ENCODE measurements around the gene TBC1D24. TPM values are rescaled to one million over a fixed set of nuclear protein-coding genes. Genes with fewer than 3 reads are reported as not detected.

TBC1D24 gene
- polyA plus RNA-seq, 1 of the 3 experiments (the other 2 are of a cell fraction): 6.7 TPM

DNA sequence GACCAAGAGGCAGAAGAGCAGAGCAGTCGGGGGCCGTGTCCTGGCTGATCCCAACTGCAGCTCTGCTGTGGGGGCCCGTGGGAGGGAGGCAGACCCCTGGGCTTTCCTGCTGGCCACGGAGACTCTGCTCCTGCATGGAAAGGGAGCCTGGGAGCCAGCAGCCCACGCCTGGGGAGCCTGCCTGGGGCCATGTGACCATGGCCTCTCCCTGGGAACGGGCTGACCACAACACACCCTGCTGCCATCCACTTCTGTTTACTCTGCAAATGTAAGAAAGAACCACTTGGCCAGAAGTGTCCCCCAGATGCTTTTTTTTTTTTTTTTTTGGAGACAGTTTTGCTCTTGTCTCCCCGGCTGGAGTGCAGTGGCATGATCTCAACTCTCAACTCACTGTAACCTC, 17.0 kb upstream of the TBC1D24 start:
- Histone ChIP-seq H3K4me1 (ENCODE audit: control insufficient read depth in 1 of 2, insufficient read depth in 2 of 2, low read depth in 1 of 2, low read length in 1 of 2) (peaks cover 9 to 24% of the 10 kb centered on the region in 2 experiments; a peak in 2 of 4 replicates), H3K4me3 (ENCODE audit: low read depth in 2 of 2, low read length in 1 of 2) (no peak overlapping the region), H3K27ac (ENCODE audit: low read depth in 2 of 2, low read length in 1 of 2) (no peak overlapping the region), H3K79me2 (ENCODE audit: insufficient read depth) (peaks cover 14% of the 10 kb centered on the region; the same call in 1 of the 2 replicates), H3K9me3 (no peaks in the 10 kb centered on the region), H3F3A (replicated peaks; ENCODE audit: insufficient read depth) (peaks cover 16% of the 10 kb centered on the region), H3K27me3 (ENCODE audit: insufficient read depth) (no peaks in the 10 kb centered on the region), H3K4me2 (no peak overlapping the region), H3K9ac (no peak overlapping the region), H2AFZ (ENCODE audit: low read depth) (no peak overlapping the region), H3K9me2 (no peaks in the 10 kb centered on the region), H4K20me1 (ENCODE audit: insufficient read depth) (no peaks in the 10 kb centered on the region), H3K36me3 (replicated peaks in 1 of 2; ENCODE audit: control insufficient read depth in 1 of 2, insufficient read depth in 2 of 2, low read length in 1 of 2) (peaks cover 2 to 20% of the 10 kb centered on the region in 2 experiments)
- TF ChIP-seq, protein P1, sequence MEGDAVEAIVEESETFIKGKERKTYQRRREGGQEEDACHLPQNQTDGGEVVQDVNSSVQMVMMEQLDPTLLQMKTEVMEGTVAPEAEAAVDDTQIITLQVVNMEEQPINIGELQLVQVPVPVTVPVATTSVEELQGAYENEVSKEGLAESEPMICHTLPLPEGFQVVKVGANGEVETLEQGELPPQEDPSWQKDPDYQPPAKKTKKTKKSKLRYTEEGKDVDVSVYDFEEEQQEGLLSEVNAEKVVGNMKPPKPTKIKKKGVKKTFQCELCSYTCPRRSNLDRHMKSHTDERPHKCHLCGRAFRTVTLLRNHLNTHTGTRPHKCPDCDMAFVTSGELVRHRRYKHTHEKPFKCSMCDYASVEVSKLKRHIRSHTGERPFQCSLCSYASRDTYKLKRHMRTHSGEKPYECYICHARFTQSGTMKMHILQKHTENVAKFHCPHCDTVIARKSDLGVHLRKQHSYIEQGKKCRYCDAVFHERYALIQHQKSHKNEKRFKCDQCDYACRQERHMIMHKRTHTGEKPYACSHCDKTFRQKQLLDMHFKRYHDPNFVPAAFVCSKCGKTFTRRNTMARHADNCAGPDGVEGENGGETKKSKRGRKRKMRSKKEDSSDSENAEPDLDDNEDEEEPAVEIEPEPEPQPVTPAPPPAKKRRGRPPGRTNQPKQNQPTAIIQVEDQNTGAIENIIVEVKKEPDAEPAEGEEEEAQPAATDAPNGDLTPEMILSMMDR (IDR thresholded peaks at IDR 0.05): no peak
- no peak for TF ChIP-seq RXRA (IDR thresholded peaks at IDR 0.05; ENCODE audit: borderline replicate concordance, low read depth)
- no peak for TF ChIP-seq TEAD4 (IDR thresholded peaks at IDR 0.05; ENCODE audit: borderline replicate concordance, insufficient read depth)
- TF ChIP-seq GATA2 (CRISPR knock-in tag; IDR thresholded peaks at IDR 0.05): no peak
- no peak for TF ChIP-seq ELF1 (IDR thresholded peaks at IDR 0.05)
- TF ChIP-seq, protein P2, sequence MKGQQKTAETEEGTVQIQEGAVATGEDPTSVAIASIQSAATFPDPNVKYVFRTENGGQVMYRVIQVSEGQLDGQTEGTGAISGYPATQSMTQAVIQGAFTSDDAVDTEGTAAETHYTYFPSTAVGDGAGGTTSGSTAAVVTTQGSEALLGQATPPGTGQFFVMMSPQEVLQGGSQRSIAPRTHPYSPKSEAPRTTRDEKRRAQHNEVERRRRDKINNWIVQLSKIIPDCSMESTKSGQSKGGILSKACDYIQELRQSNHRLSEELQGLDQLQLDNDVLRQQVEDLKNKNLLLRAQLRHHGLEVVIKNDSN (IDR thresholded peaks at IDR 0.05; ENCODE audit: borderline replicate concordance, low read depth): no peak
- TF ChIP-seq SIN3A (IDR thresholded peaks at IDR 0.05; ENCODE audit: borderline replicate concordance, low read depth, low read length): no peak
- TF ChIP-seq, protein P3, sequence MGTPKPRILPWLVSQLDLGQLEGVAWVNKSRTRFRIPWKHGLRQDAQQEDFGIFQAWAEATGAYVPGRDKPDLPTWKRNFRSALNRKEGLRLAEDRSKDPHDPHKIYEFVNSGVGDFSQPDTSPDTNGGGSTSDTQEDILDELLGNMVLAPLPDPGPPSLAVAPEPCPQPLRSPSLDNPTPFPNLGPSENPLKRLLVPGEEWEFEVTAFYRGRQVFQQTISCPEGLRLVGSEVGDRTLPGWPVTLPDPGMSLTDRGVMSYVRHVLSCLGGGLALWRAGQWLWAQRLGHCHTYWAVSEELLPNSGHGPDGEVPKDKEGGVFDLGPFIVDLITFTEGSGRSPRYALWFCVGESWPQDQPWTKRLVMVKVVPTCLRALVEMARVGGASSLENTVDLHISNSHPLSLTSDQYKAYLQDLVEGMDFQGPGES (IDR thresholded peaks at IDR 0.05; ENCODE audit: low read depth, low read length): no peak
- TF ChIP-seq MEF2A (IDR thresholded peaks at IDR 0.05; ENCODE audit: borderline replicate concordance, low read depth): no peak
- TF ChIP-seq RAD21 (IDR thresholded peaks at IDR 0.05; ENCODE audit: low read length): no peak
- no peak for TF ChIP-seq NFIC (IDR thresholded peaks at IDR 0.05; ENCODE audit: borderline replicate concordance)
- TF ChIP-seq FOSL2 (IDR thresholded peaks at IDR 0.05; ENCODE audit: borderline replicate concordance, low read depth): no peak
- TF ChIP-seq FOXM1 (IDR thresholded peaks at IDR 0.05; ENCODE audit: low read depth): no peak
- no peak for TF ChIP-seq MXI1 (IDR thresholded peaks at IDR 0.05; ENCODE audit: low read depth, low read length)
- ChIA-PET CTCF (interaction anchor here (0.7 to 1.6 kb wide), 5 partner anchors 12 to 74 kb away, joined by 3 to 7 read pairs (median 6); no protein-coding TSS in a partner anchor), POLR2A (interaction anchor here (1.7 kb wide), 1 partner anchor 10 kb away, joined by 4 read pairs; no protein-coding TSS in a partner anchor)
- DNase-seq: no peak
- 78% methylated on average over 4 of the region's 7 CpGs for WGBS (ENCODE audit: low lambda C conversion rate)
